G401.6 (cell line): ENCODE measurements around the gene KRTAP10-7.
"Not testable (repeated sequence)": the region's sequence is repeated elsewhere in the genome, so short reads cannot be mapped to it uniquely, and the experiment has no call there.

Experiments used
- FAIRE-seq: peaks from 2 replicates; lab custom pipeline; 2012; peaks lifted over from hg19 to GRCh38; lab: Jason Lieb, UNC

Gene KRTAP10-7

DNA sequence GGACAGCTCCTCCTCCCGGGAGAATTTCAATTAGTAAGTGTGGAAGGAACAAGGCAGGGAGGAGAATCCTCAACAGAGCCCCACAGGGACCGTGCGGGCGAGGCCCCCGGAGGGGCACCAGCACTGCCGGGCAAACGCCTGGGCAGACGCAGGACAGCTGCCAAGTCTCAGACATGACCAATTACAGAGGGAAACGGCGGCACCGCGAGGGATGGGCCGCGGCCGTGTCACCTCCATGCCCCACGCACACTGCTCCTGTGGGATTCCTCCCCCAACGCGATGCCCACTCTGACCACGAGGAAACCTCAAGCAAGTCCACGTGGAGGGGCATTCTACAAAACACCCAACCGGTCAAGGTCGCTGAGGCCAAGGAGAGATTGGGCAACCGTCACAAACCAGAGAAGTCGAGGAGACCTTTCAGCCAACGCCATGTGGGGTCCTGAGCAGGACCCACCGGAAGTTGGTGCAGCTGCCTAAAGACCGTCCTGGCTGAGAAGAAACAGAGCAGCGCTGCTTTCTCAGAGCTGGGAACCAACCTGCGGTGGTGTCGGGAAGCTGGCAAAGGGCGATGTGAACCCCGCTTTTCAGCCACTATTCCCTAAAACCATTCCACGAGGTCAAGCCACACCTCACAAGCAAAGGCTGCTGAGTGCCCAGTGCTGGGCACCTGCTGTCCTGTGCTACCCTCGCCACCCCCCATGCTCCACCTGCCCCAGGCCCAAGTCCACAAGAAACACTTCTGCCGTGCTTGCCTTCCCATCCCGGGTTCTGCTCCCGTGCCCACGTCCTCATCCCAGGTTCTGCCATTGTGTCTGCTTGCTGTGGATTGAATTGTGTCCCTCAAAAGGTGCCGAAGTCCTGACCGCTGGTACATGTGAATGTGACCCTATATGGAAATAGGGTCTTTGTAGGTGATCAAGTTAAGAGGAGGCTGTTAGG lies 28.3 kb upstream of the KRTAP10-7 start:
- FAIRE-seq, result no peak

DNA sequence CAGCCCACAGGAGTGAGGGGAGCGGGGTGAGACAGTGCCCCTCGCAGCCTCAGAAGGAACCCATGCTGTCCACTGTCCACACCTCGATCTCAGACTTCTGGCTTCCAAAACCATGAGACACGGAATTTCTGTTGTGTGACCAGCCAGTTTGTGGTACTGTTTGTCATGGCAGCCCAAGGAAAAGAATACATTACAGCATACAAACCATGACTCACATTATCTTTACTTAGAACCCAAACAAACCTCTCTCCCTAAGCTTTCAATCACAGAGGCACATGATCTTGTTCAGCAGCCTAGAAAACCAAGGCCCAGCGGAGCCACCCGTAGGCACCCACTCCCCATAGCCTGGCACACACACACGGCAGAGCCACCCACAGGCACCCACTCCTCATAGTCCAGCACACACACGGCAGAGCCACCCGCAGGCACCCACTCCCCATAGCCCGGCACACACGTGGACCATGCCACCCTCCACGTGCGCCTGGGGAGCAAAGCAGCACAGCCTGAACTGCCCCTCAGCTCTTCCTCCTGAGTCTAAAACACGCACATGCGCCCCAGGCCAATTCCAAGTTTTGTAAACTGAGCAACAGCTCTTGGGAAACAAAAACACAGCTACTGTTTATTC lies 27.3 kb upstream of the KRTAP10-7 start:
- FAIRE-seq, result no peak

DNA sequence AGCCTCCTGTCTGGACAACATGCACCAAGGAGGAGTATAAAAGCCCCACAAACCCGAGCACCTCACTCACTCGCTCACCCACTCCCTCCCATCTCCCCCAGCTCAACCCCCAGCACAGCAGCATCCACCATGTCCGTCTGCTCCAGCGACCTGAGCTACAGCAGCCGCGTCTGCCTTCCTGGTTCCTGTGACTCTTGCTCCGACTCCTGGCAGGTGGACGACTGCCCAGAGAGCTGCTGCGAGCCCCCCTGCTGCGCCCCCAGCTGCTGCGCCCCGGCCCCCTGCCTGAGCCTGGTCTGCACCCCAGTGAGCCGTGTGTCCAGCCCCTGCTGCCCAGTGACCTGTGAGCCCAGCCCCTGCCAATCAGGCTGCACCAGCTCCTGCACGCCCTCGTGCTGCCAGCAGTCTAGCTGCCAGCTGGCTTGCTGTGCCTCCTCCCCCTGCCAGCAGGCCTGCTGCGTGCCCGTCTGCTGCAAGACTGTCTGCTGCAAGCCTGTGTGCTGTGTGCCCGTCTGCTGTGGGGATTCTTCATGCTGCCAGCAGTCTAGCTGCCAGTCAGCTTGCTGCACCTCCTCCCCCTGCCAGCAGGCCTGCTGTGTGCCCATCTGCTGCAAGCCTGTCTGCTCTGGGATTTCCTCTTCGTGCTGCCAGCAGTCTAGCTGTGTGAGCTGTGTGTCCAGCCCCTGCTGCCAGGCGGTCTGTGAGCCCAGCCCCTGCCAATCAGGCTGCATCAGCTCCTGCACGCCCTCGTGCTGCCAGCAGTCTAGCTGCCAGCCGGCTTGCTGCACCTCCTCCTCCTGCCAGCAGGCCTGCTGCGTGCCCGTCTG lies 26.6 kb upstream of the KRTAP10-7 start, which contains the start of gene KRTAP10-4:
Gene KRTAP10-4 (plus strand): TSS at position 100 of the 827 bp plus-strand sequence. CDS start 30 bp downstream, at position 130.
- not testable (repeated sequence) for FAIRE-seq

DNA sequence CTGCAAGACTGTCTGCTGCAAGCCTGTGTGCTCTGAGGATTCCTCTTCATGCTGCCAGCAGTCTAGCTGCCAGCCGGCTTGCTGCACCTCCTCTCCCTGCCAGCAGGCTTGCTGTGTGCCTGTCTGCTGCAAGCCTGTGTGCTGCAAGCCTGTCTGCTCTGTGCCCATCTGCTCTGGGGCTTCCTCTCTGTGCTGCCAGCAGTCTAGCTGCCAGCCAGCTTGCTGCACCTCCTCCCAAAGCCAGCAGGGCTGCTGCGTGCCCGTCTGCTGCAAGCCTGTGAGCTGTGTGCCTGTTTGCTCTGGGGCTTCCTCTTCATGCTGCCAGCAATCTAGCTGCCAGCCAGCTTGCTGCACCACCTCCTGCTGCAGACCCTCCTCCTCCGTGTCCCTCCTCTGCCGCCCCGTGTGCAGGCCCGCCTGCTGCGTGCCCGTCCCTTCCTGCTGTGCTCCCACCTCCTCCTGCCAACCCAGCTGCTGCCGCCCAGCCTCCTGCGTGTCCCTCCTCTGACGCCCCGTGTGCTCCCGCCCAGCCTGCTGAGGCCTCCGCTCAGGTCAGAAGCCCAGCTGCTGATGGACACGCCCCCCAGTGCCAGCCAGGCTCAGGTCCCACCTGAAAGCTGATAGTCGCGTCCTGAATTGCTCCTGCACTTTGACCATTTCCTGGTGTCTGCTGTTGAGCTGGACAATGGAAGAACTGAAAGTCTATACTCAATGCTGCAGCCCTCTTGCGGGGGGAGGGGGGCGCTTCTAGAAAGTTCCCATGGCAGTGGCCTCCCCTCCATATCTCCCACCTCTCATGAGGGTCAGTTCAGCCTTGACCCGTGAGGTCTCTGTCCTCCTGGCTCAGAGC lies 25.7 kb upstream of the KRTAP10-7 start:
- no peak for FAIRE-seq

DNA sequence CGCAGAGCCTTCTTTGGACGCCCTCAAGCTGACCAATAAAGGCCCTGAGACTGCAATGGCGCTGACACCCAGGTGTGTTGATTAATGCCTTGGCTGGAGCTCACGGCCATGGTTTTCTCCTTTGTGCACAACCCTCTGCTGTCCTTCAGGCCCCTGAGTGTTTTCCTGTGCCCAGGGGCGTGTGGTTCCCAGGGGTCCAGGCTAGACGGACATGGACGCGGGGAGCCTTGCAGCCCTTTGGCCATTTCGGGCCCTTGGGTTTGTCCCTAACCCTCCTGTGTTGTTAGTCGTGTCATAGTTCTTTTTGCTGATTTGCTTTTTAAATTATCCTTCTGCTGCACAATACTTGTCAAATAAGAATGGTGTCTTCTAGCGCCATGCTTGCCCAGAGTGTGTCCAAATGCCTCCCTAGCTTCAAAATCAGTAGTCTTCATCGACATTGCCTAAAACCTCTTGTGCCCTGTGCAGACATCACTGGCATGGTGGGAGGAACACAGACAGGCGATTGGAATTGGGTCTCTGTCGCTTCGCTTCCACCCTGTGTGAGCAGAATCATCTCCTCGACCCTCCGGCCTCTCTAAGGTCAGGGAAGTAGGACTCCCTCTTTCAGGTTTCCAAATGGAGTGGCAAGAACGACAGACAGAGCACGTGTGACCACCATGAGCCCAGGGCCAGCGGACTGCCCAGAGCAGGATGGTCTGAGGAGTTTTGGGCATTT lies 24.9 kb upstream of the KRTAP10-7 start:
- no peak for FAIRE-seq

DNA sequence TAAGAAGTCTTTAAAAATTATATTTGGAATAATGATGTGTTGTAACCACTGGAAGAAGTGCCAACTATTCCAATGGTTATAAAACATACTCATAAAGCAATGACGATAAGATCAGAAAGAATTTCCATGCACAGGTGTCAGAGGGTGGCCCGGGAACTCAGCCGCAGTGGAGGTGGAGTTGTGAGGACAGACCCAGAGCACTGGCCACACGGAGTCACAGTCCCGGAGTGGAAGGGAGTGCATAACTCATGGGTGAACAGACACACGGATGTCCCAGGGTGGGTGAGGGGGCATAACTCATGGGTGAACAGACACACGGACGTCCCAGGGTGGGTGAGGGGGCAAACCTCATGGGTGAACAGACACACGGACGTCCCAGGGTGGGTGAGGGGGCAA lies 24.4 kb upstream of the KRTAP10-7 start:
- FAIRE-seq, result no peak

DNA sequence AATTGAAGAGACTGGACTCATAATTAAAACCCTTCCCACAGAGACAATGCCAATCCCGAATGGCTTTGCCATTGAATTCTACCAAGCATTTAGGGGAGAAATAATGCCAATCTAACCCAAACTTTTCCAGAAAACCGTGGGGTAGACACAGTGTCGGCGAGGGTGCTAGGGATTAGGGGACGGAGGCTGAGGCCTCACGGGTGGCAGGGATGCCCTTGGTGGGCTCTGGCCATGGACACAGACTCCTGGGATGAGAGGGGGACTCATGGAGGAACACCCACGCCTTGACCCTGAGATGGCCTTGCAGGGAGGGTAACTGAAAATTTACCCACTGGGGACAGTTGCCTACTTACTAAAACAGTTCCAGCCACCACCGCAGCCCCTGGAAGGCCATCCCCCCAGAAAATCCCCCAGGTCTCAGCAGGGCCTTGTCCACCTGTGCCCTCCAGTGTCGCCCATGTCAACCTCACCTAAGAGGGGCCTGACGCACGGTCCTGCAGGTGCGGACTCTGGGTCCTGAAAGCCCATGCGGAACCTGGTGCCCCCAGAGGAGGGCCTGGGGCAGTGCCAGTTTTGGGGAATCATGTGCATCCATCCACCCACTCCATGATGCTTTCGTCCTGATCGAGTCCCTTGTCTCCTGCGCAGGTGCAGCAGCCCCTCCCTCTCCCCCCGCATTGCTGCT lies 21.9 kb upstream of the KRTAP10-7 start:
- no peak for FAIRE-seq

DNA sequence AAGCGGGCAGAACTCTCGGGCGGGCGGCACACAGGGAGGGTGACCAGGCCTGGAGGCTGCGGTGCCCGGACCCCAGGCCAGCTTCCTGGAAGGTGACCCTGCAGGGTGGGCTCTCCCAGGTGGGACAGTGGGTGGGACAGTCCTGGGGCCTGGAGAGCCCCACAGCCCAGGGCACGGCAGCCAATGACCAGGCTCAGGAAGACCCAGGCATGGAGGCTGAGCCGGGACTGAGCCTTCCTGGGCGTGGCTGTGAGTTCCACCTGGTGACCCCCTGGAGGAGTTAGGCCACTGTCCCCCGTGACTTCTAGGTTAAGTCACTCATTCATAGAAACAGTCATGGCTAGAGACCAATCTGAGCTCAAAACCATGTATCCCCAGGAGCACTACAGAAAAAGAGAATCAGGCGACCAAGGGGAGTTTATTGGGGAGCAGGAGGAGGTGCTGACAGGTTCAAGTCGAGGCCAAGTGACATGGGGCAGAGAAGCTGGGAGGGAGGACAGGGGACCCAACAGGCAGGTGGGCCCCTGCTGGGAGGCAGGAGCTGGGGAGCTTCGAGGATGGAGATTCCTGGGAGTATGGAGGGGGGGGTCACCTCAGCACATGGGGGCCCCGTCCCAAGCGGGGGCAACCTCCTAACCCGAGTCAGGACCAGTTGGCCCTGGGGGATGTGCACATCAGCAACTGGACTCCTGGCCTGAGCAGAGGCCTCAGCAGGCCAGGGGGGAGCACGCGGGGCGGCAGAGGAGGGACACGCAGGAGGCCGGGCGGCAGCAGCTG lies 21.2 kb upstream of the KRTAP10-7 start:
- FAIRE-seq, result no peak

DNA sequence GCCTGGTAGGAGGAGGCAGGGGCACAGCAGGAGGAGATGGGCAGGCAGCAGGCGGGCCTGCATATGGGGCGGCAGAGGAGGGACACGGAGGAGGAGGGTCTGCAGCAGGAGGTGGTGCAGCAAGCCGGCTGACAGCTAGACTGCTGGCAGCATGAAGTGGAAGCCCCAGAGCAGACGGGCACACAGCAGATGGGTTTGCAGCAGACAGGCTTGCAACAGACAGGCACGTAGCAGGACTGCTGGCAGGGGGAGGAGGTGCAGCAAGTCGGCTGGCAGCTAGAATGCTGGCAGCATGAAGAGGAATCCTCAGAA lies 20.6 kb upstream of the KRTAP10-7 start:
- FAIRE-seq, result no peak

DNA sequence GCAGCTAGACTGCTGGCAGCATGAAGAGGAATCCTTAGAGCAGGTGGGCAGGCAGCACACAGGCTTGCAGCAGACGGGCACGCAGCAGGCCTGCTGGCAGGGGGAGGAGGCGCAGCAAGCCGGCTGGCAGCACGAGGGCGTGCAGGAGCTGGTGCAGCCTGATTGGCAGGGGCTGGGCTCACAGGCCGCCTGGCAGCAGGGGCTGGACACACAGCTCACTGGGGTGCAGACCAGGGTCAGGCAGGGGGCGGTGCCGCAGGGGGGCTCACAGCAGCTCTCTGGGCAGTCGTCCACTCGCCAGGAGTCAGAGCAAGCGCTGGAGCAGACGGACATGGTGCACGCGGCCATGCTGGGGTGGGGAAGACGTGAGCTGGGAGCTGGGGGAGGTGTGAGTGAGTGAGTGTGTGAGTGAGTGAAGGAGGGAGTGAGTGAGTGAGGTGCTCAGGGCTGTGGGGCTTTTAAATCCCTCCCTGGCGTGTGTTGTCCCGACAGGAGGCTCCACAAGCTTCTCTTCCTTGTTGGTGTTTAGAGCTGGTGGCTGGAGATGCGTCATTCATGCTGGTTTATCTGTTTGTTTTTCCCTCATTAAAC lies 20.1 kb upstream of the KRTAP10-7 start, which contains the start of gene KRTAP10-5:
Gene KRTAP10-5 (minus strand): TSS at position 374 of the 591 bp plus-strand sequence. CDS start 26 bp downstream, at position 348.
- not testable (repeated sequence) for FAIRE-seq

DNA sequence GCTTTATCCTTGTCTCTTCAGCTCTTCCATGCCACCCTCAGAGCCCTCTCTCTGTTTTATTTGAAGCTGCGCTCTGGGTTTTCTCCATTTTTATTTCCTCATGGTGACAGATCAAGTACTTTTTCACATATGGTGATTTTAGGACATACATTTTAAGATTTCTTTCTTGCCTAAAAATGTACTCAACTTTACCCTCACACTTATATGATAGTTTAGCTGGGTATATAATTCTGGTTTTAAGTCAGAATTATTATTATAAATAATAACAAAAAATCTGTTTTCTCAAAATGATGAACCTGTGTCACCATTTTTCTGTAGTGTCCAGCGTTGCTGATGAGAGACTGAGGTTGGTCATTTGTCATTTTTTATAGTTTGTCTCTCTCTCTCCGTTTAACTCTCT lies 19.2 kb upstream of the KRTAP10-7 start:
- FAIRE-seq, result no peak

DNA sequence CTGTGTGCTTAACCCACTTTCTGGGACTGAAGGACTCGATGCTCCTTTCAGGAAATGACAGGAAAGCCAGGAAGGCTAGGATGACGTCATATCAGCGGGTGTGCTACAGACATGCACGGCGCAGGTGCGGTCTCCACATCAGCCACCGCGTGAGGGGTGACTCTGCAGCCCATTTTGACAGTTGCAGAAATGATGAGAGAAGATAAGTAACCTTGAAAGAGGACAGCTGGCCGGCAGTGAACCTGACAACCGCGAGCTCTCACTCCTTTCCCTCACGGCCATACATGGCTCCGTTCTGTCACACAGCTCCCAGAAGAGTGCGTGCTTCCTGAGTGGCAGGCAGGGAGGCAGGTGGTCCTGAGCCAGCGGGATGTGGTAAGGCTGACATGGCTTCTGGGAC lies 18.3 kb upstream of the KRTAP10-7 start:
- FAIRE-seq, result no peak

DNA sequence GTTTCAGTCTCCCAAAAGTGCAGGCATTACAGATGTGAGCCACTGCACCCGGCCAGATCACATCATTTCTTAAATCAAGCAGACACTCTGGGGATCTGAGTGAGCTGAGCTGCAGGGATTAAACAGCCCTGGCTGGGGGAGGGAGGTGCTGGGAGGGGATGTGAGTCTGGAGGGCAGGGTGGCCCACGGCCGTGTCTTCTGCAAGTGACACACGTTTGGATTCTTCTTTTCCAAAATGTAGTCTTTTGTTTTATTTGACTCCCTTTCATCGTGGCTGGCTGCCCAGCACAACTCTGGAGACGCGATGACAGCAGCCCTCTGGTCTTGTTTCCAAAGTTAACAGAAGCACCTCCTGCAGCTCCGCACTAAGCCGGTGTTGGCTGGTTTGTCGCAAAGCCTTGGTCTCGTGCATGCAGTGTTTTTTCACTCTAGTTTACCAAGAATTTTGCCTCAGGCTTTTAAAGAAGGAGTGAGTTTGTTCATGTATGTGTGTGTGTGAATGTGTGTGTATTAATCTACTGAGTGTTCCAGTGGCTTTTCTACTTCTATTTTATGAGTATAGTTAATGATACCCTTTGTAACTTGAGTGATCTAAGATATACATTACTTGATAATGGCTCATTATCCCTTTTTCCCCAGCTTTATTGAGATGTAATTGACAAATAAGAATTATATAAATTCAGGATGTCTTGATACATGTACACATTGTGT lies 17.2 kb upstream of the KRTAP10-7 start:
- no peak for FAIRE-seq

DNA sequence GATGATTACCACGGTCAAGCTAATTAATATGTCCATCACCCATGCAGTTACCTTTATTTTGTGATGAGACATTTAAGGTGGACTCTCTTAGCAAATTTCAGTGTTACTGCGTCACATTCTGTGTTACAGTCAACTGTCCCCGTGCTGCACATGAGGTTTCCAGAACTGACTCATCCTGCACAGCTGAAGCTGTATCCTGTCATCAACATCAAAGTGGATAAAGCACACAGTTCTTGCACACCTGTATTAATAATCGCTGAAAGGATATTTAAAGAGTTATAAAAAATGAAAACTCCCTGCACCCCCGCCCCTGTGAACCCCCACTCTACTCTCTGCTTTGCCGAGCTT lies 16.6 kb upstream of the KRTAP10-7 start:
- no peak for FAIRE-seq

DNA sequence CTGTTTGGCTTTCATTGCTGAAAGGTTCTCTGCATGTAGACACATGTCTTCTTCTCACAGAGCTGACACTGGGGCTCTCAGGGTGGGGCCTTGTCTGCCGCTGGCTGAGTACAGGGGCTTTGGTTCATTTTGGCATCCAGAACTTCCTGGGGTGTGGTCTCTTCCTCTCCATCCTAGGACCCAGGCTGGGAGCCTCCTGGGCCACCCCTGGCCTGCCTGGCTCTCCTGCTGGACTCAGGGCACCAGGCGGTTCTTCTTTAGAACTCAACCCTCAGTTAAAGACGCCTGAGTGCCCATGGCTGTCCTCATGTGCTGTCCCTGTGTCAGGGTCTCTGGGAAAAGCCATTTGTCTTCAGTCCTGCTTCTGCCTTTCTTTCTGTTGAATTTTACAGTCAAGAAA lies 14.5 kb upstream of the KRTAP10-7 start:
- FAIRE-seq, result no peak

DNA sequence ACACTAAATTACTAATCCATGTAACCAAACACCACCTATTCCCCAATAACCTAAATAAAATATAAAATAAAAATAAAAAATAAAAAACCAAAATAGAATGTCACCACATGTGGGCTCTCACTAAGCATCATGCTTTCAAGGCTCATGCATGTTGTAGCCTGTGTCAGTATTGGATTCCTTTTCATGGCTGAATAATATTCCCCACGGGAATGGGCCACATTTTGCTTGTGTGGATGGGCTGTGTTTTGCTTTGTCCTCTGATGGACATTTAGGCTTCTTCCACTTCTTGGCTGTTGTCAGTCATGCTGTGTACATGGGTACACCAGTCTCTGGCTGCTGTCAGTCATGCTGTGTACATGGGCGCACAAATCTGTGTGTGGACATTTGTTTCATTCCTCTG lies 11.3 kb upstream of the KRTAP10-7 start:
- no peak for FAIRE-seq

DNA sequence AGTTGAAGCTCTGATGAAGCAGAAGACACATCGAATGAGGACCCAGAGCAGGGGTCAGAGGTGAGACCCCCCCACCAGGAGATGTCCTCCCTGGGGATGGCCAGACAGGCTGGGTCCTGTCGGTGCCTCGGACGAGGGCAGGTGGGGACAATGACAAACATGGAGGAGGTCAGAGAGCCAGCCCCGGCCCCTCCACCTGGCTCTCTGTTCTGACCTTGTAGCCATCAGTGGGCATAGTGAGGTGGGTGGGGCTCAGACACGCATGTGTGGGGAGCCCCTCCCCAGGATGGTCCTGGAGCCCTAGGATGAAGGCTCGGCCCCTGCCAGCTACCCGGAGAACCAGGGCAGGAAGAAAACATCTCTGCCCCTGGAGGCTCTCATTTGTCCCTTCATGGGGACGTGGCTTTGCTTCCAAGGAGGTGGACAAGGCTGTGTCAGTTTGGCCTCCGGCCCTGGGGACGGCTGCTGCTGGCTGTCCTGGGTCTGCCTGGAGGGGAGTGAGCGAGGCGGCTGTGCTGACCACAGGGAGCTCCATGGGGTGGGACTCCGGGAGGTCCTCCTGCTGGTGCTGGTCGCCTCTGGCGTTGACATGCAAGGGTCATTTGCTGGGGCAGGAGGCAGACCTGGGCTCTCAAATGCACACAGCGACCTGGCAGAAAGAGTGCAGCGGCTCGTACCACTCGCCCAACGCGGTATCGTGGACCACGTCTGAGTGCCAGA lies 10.7 kb upstream of the KRTAP10-7 start:
- no peak for FAIRE-seq

DNA sequence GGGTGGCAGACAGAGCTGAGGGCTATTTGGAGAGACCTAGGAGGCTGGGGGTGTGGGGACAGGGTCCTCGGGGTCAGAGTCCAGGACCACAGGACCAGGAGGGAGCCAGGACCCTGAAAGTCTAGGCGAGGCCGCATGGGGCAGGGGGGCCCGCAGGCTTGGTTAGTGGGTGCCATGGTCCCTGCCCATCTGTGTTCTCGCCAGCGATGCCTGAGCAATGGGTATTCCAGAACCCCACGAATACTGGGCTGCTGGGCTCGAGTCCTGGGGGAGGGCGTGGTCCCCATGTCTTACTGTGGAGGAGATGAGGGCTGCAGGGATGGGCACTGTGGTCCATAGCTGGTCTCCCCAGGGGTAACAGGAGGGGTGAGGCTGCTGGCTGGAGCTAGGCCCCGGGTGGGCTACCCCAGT lies 10.1 kb upstream of the KRTAP10-7 start:
- FAIRE-seq, result no peak
